GM12872 (cell line): Measurements from ENCODE around the gene PBX3.

Source experiments
- TF ChIP-seq, protein P1 (sequence below): IDR thresholded peaks from 3 replicates; pipeline ENCODE4 v1.5.1; 2011; ENCODE audit warnings: low read depth, mild to moderate bottlenecking, low read length, moderate library complexity; ENCODE audit not compliant: insufficient read depth

The PBX3 gene

DNA sequence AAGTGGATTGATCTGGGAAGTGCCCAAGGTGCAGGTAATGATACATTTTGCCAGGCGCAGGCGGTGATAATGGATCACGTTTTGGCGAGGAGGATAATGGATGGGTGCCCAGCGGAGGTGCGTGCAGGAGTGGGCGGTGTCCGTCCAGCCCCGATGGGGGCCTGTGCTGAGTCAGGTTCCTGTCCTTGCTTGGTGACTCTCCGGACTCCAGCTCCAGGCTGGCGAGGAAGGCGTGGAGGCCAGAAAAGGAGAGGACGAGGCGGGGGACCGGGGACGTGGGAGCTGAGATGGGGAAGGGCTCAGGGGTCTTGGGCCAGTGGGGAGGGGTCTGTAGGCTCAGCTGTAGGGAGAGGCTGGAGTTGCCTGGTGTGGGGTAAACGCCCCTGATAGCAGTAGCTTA lies 268.3 kb downstream of the PBX3 start:
- TF ChIP-seq, protein P1, sequence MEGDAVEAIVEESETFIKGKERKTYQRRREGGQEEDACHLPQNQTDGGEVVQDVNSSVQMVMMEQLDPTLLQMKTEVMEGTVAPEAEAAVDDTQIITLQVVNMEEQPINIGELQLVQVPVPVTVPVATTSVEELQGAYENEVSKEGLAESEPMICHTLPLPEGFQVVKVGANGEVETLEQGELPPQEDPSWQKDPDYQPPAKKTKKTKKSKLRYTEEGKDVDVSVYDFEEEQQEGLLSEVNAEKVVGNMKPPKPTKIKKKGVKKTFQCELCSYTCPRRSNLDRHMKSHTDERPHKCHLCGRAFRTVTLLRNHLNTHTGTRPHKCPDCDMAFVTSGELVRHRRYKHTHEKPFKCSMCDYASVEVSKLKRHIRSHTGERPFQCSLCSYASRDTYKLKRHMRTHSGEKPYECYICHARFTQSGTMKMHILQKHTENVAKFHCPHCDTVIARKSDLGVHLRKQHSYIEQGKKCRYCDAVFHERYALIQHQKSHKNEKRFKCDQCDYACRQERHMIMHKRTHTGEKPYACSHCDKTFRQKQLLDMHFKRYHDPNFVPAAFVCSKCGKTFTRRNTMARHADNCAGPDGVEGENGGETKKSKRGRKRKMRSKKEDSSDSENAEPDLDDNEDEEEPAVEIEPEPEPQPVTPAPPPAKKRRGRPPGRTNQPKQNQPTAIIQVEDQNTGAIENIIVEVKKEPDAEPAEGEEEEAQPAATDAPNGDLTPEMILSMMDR: no peak

DNA sequence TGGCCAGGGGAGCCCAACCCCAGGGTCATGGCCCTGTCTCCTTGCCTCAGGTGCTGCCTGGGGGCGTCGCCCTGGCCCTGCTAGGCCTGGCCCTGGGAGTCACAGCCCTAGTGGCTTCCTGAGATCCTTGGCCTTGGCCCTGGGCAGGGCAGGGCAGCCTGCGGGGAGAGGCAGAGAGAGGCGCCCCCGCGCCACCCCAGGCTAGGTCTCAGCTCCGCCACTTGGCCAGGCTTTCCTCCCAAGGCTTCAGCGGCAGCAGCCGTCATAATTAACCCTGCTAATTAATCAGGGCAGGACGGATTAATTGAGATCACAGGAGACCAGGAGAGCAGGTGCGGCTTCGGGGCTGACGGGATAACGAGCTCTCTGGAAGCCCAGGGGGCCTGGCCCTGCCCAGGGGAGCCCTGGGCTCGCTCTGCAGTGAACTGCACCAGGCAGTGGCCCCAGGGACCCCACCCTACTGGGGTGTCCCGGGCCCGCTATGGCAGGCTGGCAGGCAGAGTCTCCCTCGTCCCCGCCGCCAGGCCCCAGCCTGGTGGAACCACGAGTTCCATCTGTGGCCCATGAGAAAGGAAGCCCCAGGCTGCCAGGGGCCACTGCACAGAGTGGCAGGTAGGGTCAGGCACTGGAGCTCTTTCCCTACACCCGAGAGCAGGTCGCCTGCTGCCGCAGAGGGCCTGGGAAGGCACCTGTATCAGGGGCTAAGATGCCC lies 269.6 kb downstream of the PBX3 start:
- TF ChIP-seq, protein P1: no peak
